Thyroid gland (tissue), 4 donors: Measurements from ENCODE around the gene PPP1R15B. TPM values are rescaled to one million over a fixed set of nuclear protein-coding genes. Genes with fewer than 3 reads are reported as not detected.

Experiments used
- DNase-seq, 2 donors: peaks; one replicate each; pipeline ENCODE4 v3.0.0-alpha.2; 2019
- H3K27ac ChIP-seq, 3 donors: fragments of 200-600 bp; sonication (generic); 1 replicate in 2 of 3; 2 replicates in 1 of 3; pipeline ENCODE4 v1.5.1; 2016 to 2019; ENCODE audit warnings: mild to moderate bottlenecking in 1 of 3, moderate library complexity in 1 of 3
- H3K27me3 ChIP-seq: fragments of 200-600 bp; sonication (generic); one replicate; pipeline ENCODE4 v1.5.1; 2019
- H3K36me3 ChIP-seq, 2 donors: fragments of 200-600 bp; sonication (generic); one replicate each; pipeline ENCODE4 v1.5.1; 2016 to 2019
- H3K4me1 ChIP-seq, 2 donors: fragments of 200-600 bp; sonication (generic); one replicate each; pipeline ENCODE4 v1.5.1; 2017 to 2019
- H3K4me3 ChIP-seq, 3 donors: fragments of 200-600 bp; sonication (generic); replicated peaks in 1 of 3; 1 replicate in 2 of 3; 2 replicates in 1 of 3; pipeline ENCODE4 v1.5.1; 2016; ENCODE audit warnings: mild to moderate bottlenecking in 1 of 3
- H3K9me3 ChIP-seq: fragments of 200-600 bp; sonication (generic); one replicate; pipeline ENCODE4 v1.5.1; 2017
- CTCF ChIP-seq, 6 experiments: fragments of 200-600 bp in 3 of 6; fragments of 450-650 bp in 3 of 6; sonication (generic) in 3 of 6; IDR thresholded peaks; one replicate each; pipeline ENCODE4 v1.5.1; 2016 to 2019; ENCODE audit warnings: antibody characterized with exemption in 6 of 6, mild to moderate bottlenecking in 2 of 6, inconsistent platforms in 1 of 6, moderate library complexity in 1 of 6
- POLR2A ChIP-seq, 2 donors: fragments of 450-650 bp; IDR thresholded peaks; one replicate each; pipeline ENCODE4 v1.6.1; 2017; ENCODE audit warnings: antibody characterized with exemption in 2 of 2, mild to moderate bottlenecking in 2 of 2, moderate library complexity in 1 of 2
- WGBS, 2 donors: methylation state at CpG; one replicate each; pipeline ENCODE4 v1.1.5; 2017; 5-methylcytosine and 5-hydroxymethylcytosine counted together
- intact Hi-C: fragments of 100-400 bp; cut with DNase I; formaldehyde crosslinking; loops from one replicate; pipeline ENCODE4 v1.15.1; 2023
- total RNA-seq, 4 donors: library from RNA; depleted of rRNA; stranded (reverse); fragments of >200 nt; gene quantifications; one replicate each; pipeline ENCODE4 v1.2.3, GENCODE V29; 2016

Gene PPP1R15B
- total RNA-seq, 4 donors from 2014 or later: 63.0 to 89.8 (median 66.2) TPM

GRCh38 chr1:204451352-204452124, 39.9 kb upstream of the PPP1R15B start:
- Histone ChIP-seq H3K4me1 (peaks cover 0 to 3% of the 10 kb centered on the region in 2 donors), H3K9me3 (no peaks in the 10 kb centered on the region), H3K27ac (peak overlapping the region in 2 of 3 donors; percentile 23 to 36), H3K4me3 (no peak overlapping the region), H3K27me3 (no peaks in the 10 kb centered on the region), H3K36me3 (peaks cover 3 to 12% of the 10 kb centered on the region in 2 donors)
- WGBS, 2 donors: 69 to 81% methylated on average over 8 of the region's 8 CpGs
- intact Hi-C loops: no loop called here
- no peak for TF ChIP-seq CTCF (IDR thresholded peaks at IDR 0.05)
- no peak for TF ChIP-seq POLR2A (IDR thresholded peaks at IDR 0.05)
- DNase-seq: no peak

- peak overlapping the region in 2 of 3 donors; percentile 23 to 36 for H3K27ac ChIP-seq
- H3K9me3 ChIP-seq: no peaks in the 10 kb centered on the region
- H3K27me3 ChIP-seq: no peaks in the 10 kb centered on the region
- H3K4me1 ChIP-seq: peaks cover 0 to 4% of the 10 kb centered on the region in 2 donors
- peaks cover 2 to 12% of the 10 kb centered on the region in 2 donors for H3K36me3 ChIP-seq
- intact Hi-C loops: no loop called here
- TF ChIP-seq POLR2A (IDR thresholded peaks at IDR 0.05) (no peak), CTCF (IDR thresholded peaks at IDR 0.05) (no peak)
- DNase-seq: no peak
- 82 to 86% methylated on average over 5 to 8 of the region's 8 CpGs for WGBS, 2 donors
- H3K4me3 ChIP-seq: no peak overlapping the region
Measured at GRCh38 chr1:204450461-204451257, 39.0 kb upstream of the PPP1R15B start.

- DNase-seq: no peak
- H3K4me3 ChIP-seq: no peak overlapping the region
- H3K4me1 ChIP-seq: peaks cover 0 to 4% of the 10 kb centered on the region in 2 donors
- H3K9me3 ChIP-seq: no peaks in the 10 kb centered on the region
- H3K27me3 ChIP-seq: no peaks in the 10 kb centered on the region
- WGBS, 2 donors: 67 to 83% methylated on average over 3 to 8 of the region's 8 CpGs
- TF ChIP-seq CTCF (IDR thresholded peaks at IDR 0.05): no peak
- intact Hi-C loops: loop anchor here (5.0 kb wide), 1 partner anchor 53 kb away; no protein-coding TSS in a partner anchor
- H3K36me3 ChIP-seq: peaks cover 2 to 9% of the 10 kb centered on the region in 2 donors
- H3K27ac ChIP-seq: no peak overlapping the region
Measured at GRCh38 chr1:204449678-204450280, 38.2 kb upstream of the PPP1R15B start.

- intact Hi-C loops: loop anchor here (5.0 kb wide), 1 partner anchor 53 kb away; no protein-coding TSS in a partner anchor
- Histone ChIP-seq H3K4me3 (no peak overlapping the region), H3K4me1 (peaks cover 0 to 4% of the 10 kb centered on the region in 2 donors), H3K27me3 (no peaks in the 10 kb centered on the region), H3K36me3 (peaks cover 7 to 8% of the 10 kb centered on the region in 2 donors), H3K9me3 (no peaks in the 10 kb centered on the region), H3K27ac (no peak overlapping the region)
- DNase-seq: no peak
- 84 to 86% methylated on average over 6 of the region's 6 CpGs for WGBS, 2 donors
- TF ChIP-seq CTCF (IDR thresholded peaks at IDR 0.05) (no peak), POLR2A (IDR thresholded peaks at IDR 0.05) (no peak)
Measured at GRCh38 chr1:204448991-204449677, 37.5 kb upstream of the PPP1R15B start.
